ENCODE results near the gene ELFN2. TPM values are rescaled to one million over a fixed set of nuclear protein-coding genes. Genes with fewer than 3 reads are reported as not detected.
"Not testable (repeated sequence)": the region's sequence is repeated elsewhere in the genome, so short reads cannot be mapped to it uniquely, and the experiment has no call there.

ELFN2 gene
- total RNA-seq, 2 experiments from 2014 or later = 0.63 to 1.8 TPM

DNA sequence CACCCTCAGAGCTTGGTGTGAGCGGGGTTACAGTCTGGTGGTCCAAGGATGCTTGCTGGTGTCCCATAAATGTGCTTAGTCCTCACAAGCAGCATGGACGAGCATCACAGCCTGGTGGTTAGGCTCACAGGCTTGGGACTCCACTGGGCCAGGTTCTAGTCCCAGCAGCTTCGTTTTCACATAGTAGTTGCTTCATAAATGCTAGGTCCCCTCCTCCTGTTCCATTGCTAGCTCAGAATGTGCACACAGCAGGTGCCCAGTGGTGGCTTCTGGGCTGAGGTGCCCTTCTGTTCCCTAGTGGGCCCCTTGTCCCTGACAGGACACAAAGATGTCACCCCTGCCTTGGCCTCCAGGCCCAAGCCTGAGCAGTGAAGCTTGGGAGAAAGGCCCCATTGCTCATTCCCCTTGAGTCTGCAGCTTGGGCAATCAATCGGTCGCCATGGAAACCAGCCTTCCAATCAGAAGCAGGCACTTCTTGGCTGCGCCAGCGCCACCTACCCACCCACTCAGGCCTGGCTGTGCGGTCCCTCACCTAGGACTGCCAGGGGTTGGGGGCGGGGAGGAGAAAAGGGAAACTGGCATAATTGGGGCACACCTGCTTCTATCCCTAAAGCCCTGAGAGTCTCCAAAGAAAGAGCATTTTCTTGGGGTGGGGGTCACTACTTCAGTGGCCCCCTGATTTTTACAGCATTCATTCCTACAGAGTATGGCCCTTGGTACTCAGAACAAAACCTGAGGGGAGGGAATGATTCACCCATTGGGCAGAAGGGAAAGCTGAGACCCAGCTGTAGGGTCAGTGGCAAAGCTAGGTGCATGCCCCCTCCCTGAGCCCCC, 96.9 kb downstream of the ELFN2 start:
- H4K20me1 ChIP-seq (ENCODE audit: insufficient read depth, low read length) = no peaks in the 10 kb centered on the region
- H3K36me3 ChIP-seq (ENCODE audit: insufficient read depth, low read length) = no peaks in the 10 kb centered on the region
- no peak overlapping the region for H3K4me2 ChIP-seq (ENCODE audit: low read length)
- no peaks in the 10 kb centered on the region for H3K9me2 ChIP-seq (ENCODE audit: insufficient read depth, low read length)
- H3K79me2 ChIP-seq (ENCODE audit: insufficient read depth, low read depth, low read length) = no peaks in the 10 kb centered on the region
- no peak overlapping the region for H3K27ac ChIP-seq (ENCODE audit: low read depth, low read length, poor library complexity, severe bottlenecking)
- H2AFZ ChIP-seq (ENCODE audit: low read length) = no peak overlapping the region
- H3K9me3 ChIP-seq (ENCODE audit: low read length) = no peaks in the 10 kb centered on the region
- TF ChIP-seq CTCF (conservative IDR thresholded peaks at IDR 0.05; ENCODE audit: low read length) (peak; percentile 73), EZH2phosphoT487 (IDR thresholded peaks at IDR 0.05; ENCODE audit: borderline replicate concordance, low read depth, low read length) (no peak)
- DNase-seq (ENCODE audit: low spot score) = peak; percentile 87
- ChIA-PET CTCF (ENCODE audit: unreplicated experiment) (interaction anchor here (0.6 kb wide), 1 partner anchor 175 kb away, joined by 5 read pairs; no protein-coding TSS in a partner anchor), POLR2A (no interaction called here)
- no peak overlapping the region for H3K4me3 ChIP-seq (ENCODE audit: low read depth, low read length, poor library complexity, severe bottlenecking)
- intact Hi-C loops (cut with micrococcal nuclease; ENCODE audit: unreplicated experiment) = no loop called here
- BruUV-seq (replicated peaks) = no TSS peak
- peaks cover 22% of the 10 kb centered on the region for H3K4me1 ChIP-seq (ENCODE audit: insufficient read depth, low read length, poor library complexity, severe bottlenecking)

GRCh38 chr22:37329238-37330140, 97.8 kb downstream of the ELFN2 start:
- Histone ChIP-seq H3K36me3 (ENCODE audit: insufficient read depth, low read length) (no peaks in the 10 kb centered on the region), H3K79me2 (ENCODE audit: insufficient read depth, low read depth, low read length) (no peaks in the 10 kb centered on the region), H4K20me1 (ENCODE audit: insufficient read depth, low read length) (no peaks in the 10 kb centered on the region), H3K9me2 (ENCODE audit: insufficient read depth, low read length) (no peaks in the 10 kb centered on the region), H3K9me3 (ENCODE audit: low read length) (no peaks in the 10 kb centered on the region), H3K4me1 (ENCODE audit: insufficient read depth, low read length, poor library complexity, severe bottlenecking) (peaks cover 22% of the 10 kb centered on the region), H3K4me2 (ENCODE audit: low read length) (no peak overlapping the region), H3K4me3 (ENCODE audit: low read depth, low read length, poor library complexity, severe bottlenecking) (no peak overlapping the region), H3K27ac (ENCODE audit: low read depth, low read length, poor library complexity, severe bottlenecking) (no peak overlapping the region), H2AFZ (ENCODE audit: low read length) (no peak overlapping the region)
- CTCF ChIA-PET (ENCODE audit: unreplicated experiment) = interaction anchor here (0.6 kb wide), 1 partner anchor 176 kb away, joined by 5 read pairs; no protein-coding TSS in a partner anchor
- TF ChIP-seq CTCF (conservative IDR thresholded peaks at IDR 0.05; ENCODE audit: low read length) (no peak), EZH2phosphoT487 (IDR thresholded peaks at IDR 0.05; ENCODE audit: borderline replicate concordance, low read depth, low read length) (no peak)
- BruUV-seq (replicated peaks) = no TSS peak
- DNase-seq (ENCODE audit: low spot score) = no peak
- intact Hi-C loops (cut with micrococcal nuclease; ENCODE audit: unreplicated experiment) = no loop called here
- POLR2A ChIA-PET = no interaction called here

DNA sequence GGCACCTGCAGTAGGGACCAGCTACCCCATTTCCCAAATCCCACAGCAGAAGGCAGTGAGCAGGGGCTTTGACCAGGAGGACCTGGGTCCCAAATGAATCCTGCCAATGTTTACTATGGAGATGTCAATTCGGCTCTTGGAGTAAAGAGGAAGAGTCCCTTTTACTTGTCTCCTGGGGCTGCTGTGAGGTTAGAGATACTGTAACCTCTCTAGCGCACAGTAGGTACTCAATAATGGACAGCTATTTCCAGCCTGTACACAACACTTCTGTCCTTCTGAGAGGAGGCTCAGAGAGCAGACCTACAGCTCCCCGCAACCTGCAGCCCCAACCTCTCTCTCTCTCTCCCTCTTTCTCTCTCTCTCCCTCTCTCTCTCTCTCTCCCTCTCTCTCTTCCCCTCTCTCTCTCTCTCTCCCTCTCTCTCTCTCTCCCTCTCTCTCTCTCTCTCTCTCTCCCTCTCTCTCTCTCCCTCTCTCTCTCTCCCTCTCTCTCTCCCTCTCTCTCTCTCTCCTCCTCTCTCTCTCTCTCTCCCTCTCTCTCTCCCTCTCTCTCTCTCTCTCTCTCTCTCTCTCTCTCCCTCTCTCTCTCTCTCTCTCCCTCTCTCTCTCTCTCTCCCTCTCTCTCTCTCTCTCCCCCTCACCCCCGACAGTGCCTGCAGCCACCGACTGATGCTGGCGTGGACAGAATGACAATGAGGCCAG, 98.6 kb downstream of the ELFN2 start:
- H3K9me3 ChIP-seq (ENCODE audit: low read length); intact Hi-C loops (cut with micrococcal nuclease; ENCODE audit: unreplicated experiment); BruUV-seq (replicated peaks); CTCF ChIA-PET (ENCODE audit: unreplicated experiment); H3K4me2 ChIP-seq (ENCODE audit: low read length); H3K36me3 ChIP-seq (ENCODE audit: insufficient read depth, low read length); H3K27ac ChIP-seq (ENCODE audit: low read depth, low read length, poor library complexity, severe bottlenecking); H2AFZ ChIP-seq (ENCODE audit: low read length); H3K79me2 ChIP-seq (ENCODE audit: insufficient read depth, low read depth, low read length); H3K4me3 ChIP-seq (ENCODE audit: low read depth, low read length, poor library complexity, severe bottlenecking); H3K9me2 ChIP-seq (ENCODE audit: insufficient read depth, low read length); H4K20me1 ChIP-seq (ENCODE audit: insufficient read depth, low read length); DNase-seq (ENCODE audit: low spot score): not testable (repeated sequence)
- H3K4me1 ChIP-seq (ENCODE audit: insufficient read depth, low read length, poor library complexity, severe bottlenecking) = peaks cover 22% of the 10 kb centered on the region
- POLR2A ChIA-PET = interaction anchor here (0.6 kb wide), 1 partner anchor 279 kb away, joined by 4 read pairs; no protein-coding TSS in a partner anchor

Measured in OCI-LY7 (cell line).